GM19395 (cell line): ENCODE data around the gene DTL.
"Not testable (repeated sequence)": the region's sequence is repeated elsewhere in the genome, so short reads cannot be mapped to it uniquely, and the experiment has no call there.

Source experiments
- ATAC-seq: cut with Tn5 transposase; IDR thresholded peaks from one replicate; pipeline ENCODE4 v1.9.1; 2021; ENCODE audit warnings: mild to moderate bottlenecking, moderate library complexity; ENCODE audit not compliant: unreplicated experiment

Gene DTL, protein sequence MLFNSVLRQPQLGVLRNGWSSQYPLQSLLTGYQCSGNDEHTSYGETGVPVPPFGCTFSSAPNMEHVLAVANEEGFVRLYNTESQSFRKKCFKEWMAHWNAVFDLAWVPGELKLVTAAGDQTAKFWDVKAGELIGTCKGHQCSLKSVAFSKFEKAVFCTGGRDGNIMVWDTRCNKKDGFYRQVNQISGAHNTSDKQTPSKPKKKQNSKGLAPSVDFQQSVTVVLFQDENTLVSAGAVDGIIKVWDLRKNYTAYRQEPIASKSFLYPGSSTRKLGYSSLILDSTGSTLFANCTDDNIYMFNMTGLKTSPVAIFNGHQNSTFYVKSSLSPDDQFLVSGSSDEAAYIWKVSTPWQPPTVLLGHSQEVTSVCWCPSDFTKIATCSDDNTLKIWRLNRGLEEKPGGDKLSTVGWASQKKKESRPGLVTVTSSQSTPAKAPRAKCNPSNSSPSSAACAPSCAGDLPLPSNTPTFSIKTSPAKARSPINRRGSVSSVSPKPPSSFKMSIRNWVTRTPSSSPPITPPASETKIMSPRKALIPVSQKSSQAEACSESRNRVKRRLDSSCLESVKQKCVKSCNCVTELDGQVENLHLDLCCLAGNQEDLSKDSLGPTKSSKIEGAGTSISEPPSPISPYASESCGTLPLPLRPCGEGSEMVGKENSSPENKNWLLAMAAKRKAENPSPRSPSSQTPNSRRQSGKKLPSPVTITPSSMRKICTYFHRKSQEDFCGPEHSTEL

DNA sequence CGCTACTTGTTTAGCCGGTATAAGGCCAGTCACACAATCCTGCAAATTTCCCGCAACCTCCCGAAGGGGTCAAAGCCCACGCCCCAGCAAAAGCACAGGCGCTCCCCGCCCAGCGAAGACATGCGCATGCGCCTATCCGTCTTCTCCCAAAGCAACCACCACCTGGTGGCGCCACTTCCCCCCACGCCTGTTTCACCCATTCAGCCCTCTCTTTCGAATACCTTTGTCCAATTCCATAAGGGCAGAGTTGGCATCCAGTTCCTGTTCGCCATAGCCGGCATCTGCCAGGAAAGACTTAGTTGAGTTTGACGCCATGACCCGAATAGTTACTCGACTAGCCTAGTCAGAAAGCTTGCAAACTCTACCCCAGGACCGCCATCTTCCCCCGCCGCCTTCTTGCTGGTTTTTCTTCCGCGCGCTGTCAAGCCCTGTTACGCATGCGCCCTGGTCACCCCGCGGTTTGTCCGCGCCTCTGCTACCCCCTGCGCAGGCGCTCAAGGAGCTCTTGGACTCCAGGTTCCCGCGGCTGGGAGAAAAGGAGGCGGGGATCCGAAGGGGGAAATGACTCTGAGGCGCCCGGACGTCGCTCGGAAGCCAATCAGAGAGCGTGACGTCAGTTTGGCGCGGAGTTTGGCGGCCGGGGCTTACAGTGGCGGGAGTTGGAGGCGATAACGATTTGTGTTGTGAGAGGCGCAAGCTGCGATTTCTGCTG is at the start of gene DTL, which contains the start of gene INTS7:
Gene DTL (plus strand): TSS at position 626 of the 712 bp plus-strand sequence. CDS start 143 bp downstream, outside the sequence.
Gene INTS7 (minus strand): TSS at position 435 of the 712 bp plus-strand sequence. CDS start 120 bp downstream, at position 315.
- ATAC-seq: peak; percentile 80

DNA sequence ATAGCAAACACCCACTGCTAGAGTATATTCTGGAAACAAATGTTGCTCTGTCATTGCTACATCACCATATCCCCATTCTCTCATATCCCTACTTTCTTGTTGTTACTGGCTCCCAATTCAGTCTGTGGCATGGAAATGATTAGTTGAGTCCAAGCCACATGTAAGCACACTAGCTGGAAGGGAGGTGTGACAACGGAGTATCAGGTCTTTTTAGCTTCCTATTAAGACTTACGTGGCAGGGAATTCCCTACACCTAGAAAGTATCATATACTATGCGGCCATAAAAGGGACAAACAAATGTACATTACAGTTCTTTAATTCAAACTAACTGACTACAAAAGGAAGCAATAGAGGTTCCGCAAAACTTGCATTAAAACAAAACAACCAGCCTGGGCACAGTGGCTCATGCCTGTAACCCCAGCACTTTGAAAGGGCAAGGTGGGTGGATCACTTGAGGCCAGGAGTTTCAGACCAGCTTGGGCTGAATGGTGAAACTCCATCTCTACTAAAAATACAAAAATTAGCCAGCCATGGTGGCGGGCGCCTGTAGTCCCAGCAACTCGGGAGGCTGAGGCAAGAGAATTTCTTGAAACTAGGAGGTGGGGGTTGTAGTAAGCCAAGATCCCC is 48.8 kb upstream of the DTL start:
- ATAC-seq: no peak

DNA sequence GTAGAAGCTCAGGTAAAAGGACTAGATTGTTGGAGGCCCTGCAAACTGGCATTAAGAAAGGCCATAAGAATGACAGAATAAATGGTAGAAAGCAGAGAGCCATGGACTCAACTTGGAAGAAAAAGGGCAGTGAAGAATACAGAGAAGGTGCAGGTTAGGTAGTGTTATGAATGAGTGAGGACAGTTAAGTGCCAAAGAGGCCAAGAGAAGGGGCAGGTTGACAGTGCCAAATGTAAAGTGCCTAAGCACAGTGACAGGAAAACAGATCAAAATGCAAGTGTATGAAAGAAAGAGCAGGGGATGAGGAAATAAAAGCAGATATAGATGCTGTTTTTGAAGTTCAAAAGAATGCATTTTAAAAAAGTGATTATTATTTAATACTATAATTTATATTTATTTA is 43.9 kb upstream of the DTL start:
- ATAC-seq: no peak

DNA sequence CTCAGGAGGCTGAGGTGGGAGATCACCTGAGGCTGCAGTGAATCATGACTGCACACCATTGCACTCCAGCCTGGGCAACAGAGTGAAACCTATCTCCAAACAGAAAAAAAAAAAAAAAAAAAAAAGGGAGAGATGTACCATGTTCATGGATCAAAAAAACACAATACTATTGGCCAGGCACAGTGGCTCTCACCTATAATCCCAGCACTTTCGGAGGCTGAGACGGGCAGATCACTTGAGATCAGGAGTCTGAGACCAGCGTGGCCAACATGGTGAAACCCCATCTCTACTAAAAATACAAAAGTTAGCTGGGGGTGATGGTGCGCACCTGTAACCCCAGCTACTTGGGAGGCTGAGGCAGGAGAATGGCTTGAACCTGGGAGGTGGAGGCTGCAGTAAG is 38.1 kb upstream of the DTL start:
- not testable (repeated sequence) for ATAC-seq

DNA sequence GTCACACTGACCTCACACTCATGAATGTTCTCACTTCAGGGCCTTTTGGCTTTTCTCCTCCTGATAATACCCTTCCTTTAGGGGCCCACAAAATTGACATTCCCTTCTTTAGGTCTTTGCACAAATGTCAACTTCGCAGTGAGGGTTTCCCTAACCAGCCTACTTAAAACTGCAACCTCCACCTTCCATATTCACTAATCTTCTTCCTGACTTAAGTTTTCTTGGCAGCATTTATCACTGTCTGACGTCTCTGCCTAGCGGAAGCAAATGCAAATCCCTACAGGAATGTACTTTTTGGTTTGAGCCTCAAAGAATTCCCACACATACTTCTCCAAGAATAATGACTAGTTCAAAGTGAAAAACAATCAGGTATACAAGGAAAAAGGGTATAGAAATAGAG is 33.0 kb upstream of the DTL start:
- ATAC-seq: no peak

DNA sequence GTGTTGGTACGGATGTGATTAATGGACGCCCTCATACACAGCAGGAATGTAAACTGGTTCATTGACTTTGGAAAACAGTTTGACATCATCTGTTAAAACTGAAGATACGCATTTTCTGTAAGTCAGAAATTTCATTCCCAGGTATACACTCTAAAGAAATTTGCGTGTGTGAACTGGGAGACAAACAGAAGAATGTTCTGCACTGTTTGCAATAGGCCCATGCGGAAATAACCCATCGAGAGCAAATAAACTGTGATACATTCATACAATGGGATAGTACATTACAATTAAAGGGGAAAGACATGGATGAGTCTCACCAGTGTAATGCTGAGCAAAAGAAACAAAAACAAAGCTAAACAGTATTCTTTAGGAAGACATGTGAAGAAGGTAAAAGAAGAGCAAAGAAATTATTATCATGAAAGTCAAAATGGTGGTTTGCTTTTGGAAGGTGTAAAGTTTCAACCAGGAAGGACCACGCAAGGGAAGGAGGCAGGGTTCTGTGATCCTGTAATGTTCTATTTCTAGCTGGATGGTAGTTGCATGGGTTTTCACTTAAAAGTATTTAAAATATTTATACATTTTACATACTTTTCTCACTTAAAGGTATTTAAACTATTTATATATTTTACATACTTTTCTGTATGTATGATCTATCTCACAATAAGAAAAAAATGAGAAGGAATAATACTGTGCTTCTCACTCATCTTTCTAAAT is 30.5 kb upstream of the DTL start:
- no peak for ATAC-seq

DNA sequence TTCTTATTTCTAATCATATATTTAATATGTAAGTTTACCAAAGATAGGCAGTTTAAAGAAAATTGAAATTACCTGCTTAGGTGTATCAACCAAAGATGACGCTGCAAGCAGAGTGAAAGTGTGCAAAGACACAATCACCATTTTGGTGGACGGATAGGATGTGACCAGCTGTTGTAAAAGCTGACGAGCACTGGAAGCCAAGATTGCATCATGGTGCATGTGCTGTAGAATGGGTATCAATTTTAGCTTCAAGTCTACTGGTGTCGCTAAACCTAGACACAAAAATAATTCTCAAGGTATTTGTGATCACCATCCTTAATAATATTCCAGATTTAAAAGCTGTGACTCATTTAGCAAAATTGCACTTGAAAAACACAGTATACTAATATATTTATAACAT is 28.4 kb upstream of the DTL start:
- no peak for ATAC-seq

DNA sequence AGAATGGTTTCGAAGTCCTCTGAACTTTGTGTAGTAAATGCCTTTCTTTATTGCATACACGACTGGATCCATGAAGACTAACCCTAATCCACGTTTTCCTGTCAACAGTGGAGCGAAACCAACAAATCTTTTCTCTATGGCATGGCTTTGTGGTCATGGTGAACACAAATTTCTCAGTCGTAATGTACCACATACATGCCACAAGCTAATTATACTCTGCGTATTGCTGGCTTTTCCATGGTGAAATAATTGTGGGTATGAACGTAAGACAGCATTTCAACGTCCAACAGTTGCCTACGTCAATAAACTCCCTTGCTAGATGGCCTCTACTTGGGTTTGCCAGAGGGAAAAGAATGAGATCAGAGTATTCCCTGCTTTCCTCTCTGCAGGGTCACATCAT is 27.7 kb upstream of the DTL start:
- no peak for ATAC-seq

DNA sequence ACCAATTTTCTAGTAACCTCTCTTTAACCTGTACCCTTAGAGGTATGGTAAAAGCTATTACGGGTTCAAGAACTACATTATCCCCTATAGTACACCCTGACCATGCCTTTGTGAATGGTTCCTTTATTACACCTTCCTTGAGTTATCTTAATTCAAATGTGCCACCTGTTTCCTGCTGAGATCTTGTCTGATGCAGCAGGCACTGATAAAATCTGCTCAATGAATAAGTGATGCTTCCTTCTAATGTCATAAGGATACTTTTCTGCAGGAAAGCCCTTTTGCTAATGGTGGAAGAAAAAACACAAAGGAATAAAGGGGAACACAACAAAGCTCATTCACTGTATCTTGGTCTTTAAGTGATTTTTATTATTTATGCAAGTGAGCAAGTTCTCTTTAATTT is 26.0 kb upstream of the DTL start:
- ATAC-seq: no peak

DNA sequence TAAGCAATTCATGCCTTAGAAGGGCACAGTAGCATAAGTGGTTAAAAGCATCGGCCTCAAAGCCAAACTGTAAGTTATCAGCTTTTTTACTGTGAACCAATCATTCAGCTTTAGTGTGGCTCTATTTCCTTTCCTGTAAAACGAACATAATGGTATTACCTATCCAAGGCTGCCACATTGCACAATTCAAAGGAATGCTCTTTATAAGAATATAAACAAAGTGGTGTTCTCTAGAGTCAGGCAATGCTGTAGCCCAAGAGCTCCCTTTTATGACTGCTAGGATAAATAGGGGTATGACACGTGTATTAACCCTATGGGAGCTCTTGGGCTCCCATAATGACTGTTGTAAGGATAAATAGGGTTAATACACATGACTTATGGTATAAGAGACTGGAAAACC is 25.5 kb upstream of the DTL start:
- ATAC-seq: no peak

DNA sequence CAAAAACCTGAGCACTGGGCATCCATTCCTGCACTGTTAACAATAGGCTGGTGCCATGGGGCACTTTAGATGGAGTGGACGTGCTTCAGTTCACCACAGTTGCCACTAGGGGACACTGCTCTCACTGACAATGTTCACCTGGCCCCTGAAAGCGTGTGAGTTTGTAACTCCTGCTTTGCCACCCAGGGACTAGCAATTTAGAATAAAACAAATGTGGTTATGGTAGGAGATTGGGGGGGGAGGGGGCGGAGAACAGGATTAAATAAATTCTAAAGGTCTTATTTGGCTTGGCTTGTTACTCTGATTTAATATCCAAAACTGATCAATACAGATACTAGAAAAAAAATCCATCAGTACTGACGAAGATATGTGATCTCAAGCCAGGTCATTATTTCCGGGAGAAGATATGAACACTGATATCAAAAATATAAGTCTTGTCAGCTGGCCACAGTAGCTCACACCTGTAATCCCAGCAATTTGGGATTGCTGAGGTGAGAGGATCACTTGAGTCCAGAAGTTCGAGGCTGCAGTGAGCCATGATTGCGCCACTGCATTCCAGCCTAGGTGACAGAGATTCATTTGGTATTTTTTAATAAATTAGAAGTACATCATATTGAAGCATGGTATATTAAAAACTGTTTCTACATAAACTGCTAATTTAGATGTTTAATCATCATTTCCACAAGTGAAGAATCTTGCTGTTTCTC is 23.4 kb upstream of the DTL start:
- peak; percentile 92 for ATAC-seq

DNA sequence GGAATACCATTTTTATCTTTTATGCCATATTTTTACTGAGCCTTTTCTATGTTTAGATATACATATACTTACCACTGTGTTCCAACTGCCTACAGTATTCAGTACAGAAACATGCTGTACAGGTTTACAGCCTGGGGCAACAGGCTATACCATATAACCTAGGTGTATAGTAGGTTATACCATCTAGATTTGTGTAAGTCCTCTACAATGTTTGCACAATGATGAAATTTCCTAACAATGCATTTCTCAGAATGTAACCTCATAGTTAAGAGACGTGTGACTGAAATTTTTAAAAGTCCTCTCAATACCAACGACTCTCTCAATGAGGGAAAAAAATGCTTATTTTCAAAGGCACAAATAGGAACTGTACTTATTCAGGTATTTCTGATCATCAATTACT is 21.9 kb upstream of the DTL start:
- ATAC-seq: no peak

DNA sequence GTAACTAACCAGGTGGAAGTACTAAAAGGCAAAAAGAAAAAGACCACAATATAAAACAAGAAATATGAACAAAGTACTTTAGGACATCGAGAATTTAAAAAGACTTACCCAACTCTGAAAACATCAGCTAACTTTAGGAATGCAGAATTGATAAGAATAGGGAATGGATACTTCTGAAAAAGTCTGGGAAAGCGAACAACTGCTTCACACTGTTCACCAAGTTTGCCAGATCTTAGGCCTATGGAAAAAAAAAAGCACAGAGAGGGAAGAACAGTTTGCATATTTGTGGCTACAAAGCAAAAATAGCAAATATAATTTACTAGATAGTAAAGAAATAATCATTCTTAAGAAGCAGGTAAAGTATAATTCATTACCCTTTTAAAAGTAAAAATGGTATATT is 14.6 kb upstream of the DTL start:
- no peak for ATAC-seq

DNA sequence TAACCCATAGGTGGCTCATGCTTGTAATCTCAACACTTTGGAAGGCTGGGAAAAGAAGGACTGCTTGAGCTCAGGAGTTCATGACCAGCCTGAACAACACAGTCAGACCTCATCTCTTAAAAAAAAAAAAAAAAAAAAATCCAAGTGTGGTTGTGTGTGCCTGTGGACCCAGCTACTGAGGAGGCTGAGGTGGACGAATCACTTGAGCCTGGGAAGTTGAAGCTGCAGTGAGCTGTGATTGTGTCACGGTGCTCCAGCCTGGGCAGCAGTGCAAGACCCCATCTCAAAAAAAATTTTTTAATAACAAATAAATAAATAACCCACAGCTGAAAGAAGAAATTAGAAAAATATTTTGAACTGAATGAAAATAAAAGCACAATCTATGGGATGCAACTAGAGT is 14.0 kb upstream of the DTL start:
- no peak for ATAC-seq

DNA sequence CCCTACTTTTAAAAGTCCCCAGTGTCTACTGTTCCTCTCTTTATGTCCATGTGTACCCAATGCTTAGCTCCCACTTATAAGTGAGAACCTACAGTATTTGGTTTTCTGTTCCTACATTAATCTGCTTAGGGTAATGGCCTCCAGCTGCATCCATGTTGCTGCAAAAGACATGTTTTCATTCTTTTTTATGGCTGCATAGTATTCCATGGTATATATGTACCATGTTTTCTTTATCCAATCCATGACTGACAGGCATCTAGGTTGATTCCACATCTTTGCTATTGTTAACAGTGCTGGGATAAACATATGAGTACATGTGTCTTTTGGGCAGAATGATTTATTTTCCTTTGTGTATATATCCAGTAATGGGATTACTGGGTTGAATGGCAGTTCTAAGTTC is 12.6 kb upstream of the DTL start:
- ATAC-seq: not testable (repeated sequence)

DNA sequence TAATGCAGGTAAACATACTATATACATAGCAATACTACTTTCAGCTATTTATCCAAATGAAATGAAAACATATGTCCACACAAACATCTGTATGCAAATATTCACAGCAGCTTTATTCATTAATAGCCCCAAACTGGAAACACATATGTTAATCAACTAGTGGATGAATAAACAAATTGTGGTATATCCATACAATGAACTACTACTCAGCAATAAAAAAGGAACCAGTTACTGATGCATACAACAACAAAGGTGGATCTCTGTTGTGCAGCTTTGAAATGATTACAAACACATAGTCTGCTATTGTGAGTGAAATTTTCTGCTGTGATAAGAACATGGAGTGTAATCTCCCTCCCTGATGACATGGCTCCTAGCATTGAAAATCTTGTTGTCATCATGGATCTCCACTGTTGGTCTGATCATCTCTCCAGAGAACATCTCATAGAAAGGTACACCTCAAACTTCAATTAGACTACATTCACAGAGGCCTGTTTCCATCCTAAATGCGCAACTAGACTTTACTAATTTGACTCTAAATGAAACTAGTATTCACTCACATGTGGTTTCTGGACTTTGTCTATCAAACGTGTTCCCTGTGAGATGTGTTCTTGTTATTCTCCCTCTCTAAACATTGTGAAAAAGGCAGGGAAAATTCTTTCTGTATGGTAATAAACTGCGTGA is 10.9 kb upstream of the DTL start:
- ATAC-seq: no peak

DNA sequence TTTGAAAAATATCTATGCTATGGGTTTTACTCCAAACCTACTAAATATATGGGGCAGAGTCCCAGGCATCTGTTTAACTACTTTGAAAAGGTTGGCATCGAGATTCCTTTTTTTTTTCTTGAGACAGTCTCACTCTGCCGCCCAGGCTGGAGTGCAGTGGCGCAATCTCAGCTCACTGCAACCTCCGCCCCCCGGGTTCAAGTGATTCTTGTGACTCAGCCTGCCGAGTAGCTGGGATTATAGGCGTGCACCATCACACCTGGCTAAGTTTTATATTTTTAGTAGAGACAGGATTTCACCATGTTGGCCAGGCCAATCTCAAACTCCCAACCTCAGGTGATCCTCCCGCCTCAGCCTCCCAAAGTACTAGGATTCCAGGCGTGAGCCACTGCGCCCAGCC is 7.8 kb upstream of the DTL start:
- not testable (repeated sequence) for ATAC-seq

DNA sequence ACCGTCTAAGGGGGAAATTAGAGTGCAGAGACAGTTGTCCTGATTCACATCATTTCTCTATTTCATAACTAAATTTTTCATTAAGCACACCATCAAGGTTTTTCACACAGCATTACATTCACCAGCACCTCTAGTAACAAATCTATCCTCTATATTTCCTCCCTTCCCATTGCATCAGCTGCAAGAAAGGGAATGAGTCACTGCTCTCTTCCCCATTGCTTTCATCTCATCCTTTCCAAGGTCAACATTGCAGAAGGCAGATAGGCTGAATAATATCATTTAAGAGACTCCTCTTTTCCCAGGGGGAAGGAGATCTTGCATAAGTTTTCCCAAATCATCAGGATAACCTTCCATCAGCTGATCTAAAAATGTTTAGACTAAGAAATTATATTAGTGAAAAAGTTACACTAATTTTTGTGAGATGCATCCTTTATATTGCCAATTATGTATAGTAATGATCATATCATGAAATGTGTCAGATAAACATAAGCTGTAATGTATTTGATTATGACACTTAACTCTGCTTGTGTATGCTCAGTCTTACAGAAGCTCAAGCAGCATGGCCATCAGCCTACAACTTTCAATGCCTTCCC is 4.5 kb upstream of the DTL start:
- ATAC-seq: no peak
